Thymus (tissue), 11 donors: Measurements from ENCODE around the gene TSPAN8. TPM values are rescaled to one million over a fixed set of nuclear protein-coding genes. Genes with fewer than 3 reads are reported as not detected.
"Not testable (repeated sequence)": the region's sequence is repeated elsewhere in the genome, so short reads cannot be mapped to it uniquely, and the experiment has no call there.

Experiments
- DNase-seq, 9 donors: peaks; one replicate each; pipeline ENCODE4 v3.0.0-alpha.2; 2013; ENCODE audit warnings: low spot score in 9 of 9, low read depth in 6 of 9, missing footprints in 1 of 9
- H3K27ac ChIP-seq, 2 donors: one replicate each; pipeline ENCODE4 v1.5.1; 2013; ENCODE audit warnings: control low read depth in 1 of 2, low read depth in 1 of 2, low read length in 1 of 2, mild to moderate bottlenecking in 1 of 2, moderate library complexity in 1 of 2
- H3K27me3 ChIP-seq, 2 donors: one replicate each; pipeline ENCODE4 v1.5.1; 2013; ENCODE audit warnings: low read length in 1 of 2; ENCODE audit not compliant: control insufficient read depth in 2 of 2, insufficient read depth in 1 of 2
- H3K36me3 ChIP-seq, 2 donors: one replicate each; pipeline ENCODE4 v1.5.1; 2013; ENCODE audit warnings: low read length in 1 of 2, mild to moderate bottlenecking in 1 of 2, moderate library complexity in 1 of 2; ENCODE audit not compliant: control insufficient read depth in 2 of 2, insufficient read depth in 2 of 2
- H3K4me1 ChIP-seq, 2 donors: one replicate each; pipeline ENCODE4 v1.5.1; 2013; ENCODE audit warnings: low read length in 2 of 2; ENCODE audit not compliant: control insufficient read depth in 2 of 2, insufficient read depth in 2 of 2
- H3K4me3 ChIP-seq, 2 donors: one replicate each; pipeline ENCODE4 v1.5.1; 2013; ENCODE audit warnings: low read length in 2 of 2, control low read depth in 1 of 2, mild to moderate bottlenecking in 1 of 2
- H3K9me3 ChIP-seq, 2 donors: one replicate each; pipeline ENCODE4 v1.5.1; 2013; ENCODE audit warnings: low read length in 1 of 2, mild to moderate bottlenecking in 1 of 2; ENCODE audit not compliant: control insufficient read depth in 2 of 2, insufficient read depth in 1 of 2
- WGBS: extraction: QIAGEN DNeasy Blood & Tissue Kit; methylation state at CpG from one replicate; pipeline ENCODE4 v1.1.7; 2013; 5-methylcytosine and 5-hydroxymethylcytosine counted together
- polyA plus RNA-seq: library from polyadenylated mRNA; stranded (reverse); fragments of 200-250 nt; gene quantifications from one replicate; pipeline ENCODE4 v1.2.3, GENCODE V29; 2013
- total RNA-seq: library from RNA; stranded (reverse); fragments of 120-200 nt; gene quantifications from one replicate; pipeline ENCODE4 v1.2.4, GENCODE V29; 2013
- donor health status: healthy.

TSPAN8 gene
- total and polyA plus RNA-seq, 2 donors = 0.33 to 5.9 TPM

DNA sequence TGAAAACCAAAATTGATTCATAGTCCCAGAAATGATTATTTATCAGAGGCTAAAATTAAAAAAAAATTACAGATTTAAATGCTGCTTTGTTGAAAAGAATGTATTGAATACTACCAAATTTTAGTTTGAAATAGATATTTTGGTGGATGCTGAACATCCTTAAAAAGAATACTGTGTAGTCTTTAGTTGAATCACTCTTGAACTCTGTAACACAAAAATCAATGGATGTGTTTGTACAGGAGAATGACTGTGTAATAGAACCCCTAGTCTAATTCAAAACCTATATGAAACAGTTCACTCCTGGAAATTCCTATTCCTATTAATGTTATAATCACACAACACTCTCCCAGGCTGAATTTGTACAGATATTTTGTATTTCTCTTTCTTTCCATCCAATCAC is 1.5 kb upstream of the TSPAN8 start:
- no peaks in the 10 kb centered on the region for H3K36me3 ChIP-seq
- H3K27me3 ChIP-seq = no peaks in the 10 kb centered on the region
- H3K9me3 ChIP-seq = no peaks in the 10 kb centered on the region
- H3K4me3 ChIP-seq = no peak overlapping the region
- H3K27ac ChIP-seq = no peak overlapping the region
- no peak for DNase-seq
- H3K4me1 ChIP-seq = no peaks in the 10 kb centered on the region

DNA sequence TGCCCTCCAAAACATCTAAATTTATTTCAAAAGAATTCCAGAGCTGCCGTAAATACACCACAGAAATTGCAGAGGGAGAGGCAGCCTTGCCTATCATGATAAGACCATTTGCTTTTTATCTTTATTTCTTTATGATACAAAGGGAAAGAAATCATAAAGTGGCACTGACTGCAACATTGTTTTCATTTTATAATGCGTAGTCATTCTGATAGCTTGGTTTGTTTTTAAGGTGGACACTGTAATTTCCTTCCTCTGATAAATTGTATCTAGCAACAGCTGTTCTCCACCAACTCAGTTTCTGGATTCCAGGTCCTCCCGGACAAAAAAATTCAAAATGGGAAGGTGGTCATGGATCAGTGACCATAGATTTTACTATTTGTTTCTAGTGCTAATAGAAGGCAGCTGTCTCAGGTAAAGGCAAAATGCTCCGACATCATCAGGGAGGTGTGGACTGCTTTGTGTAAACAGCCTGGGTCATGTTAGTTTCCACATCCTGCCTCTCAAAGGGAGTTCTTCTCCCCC is 623 bp upstream of the TSPAN8 start:
- Histone ChIP-seq H3K4me1 (no peaks in the 10 kb centered on the region), H3K27me3 (no peaks in the 10 kb centered on the region), H3K27ac (no peak overlapping the region), H3K36me3 (no peaks in the 10 kb centered on the region), H3K9me3 (no peaks in the 10 kb centered on the region), H3K4me3 (no peak overlapping the region)
- DNase-seq = no peak
- 74% methylated on average over 4 of the region's 4 CpGs for WGBS

DNA sequence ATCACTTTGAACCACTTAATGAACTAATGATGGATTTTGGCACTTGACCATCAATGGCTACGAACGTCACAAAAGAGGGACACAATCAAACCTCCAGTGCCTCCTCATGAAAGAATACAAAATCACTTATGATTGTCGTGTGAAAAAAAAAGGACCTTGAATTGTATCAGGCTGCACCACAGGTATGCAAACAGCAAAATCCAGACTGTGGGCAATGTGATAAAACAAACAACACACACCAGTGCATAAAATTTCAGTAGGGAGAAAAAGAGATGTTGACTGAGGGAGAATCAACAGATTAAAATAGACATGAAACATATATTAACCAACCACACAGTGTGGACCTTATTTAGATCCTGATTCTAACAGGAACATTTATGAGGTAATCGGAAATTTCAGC is 2.6 kb downstream of the TSPAN8 start:
- Histone ChIP-seq H3K4me1 (no peaks in the 10 kb centered on the region), H3K9me3 (no peaks in the 10 kb centered on the region), H3K36me3 (no peaks in the 10 kb centered on the region), H3K27ac (no peak overlapping the region), H3K27me3 (no peaks in the 10 kb centered on the region), H3K4me3 (no peak overlapping the region)
- WGBS = 94% methylated on average over 4 of the region's 4 CpGs
- DNase-seq = no peak

DNA sequence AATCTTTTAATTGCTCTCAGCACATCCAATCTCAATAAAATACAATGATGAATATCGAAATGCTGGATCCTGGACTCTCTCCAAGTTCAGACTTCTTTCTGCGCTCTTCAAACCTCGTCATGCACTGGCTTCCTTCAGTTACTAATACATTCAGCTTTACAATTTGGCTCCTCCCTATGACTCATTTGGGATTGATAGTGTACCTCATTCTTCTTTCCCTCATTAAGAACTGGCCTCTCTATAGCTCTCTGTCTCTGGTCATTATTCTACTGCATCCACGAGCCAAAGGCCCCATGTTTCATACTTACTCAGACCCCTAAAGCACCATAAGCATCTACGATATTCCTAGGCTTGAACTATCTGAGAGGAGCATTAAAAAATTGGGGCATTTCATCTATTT is 4.9 kb downstream of the TSPAN8 start:
- Histone ChIP-seq H3K27ac (no peak overlapping the region), H3K4me1 (no peaks in the 10 kb centered on the region), H3K27me3 (no peaks in the 10 kb centered on the region), H3K36me3 (no peaks in the 10 kb centered on the region), H3K9me3 (no peaks in the 10 kb centered on the region), H3K4me3 (no peak overlapping the region)
- WGBS = 93% methylated on average over 5 of the region's 5 CpGs
- DNase-seq = no peak

- H3K27me3 ChIP-seq, H3K27ac ChIP-seq, H3K36me3 ChIP-seq, H3K9me3 ChIP-seq, H3K4me1 ChIP-seq, H3K4me3 ChIP-seq, DNase-seq: not testable (repeated sequence)
- WGBS = 88% methylated on average over 5 of the region's 5 CpGs
Observed at GRCh38 chr12:71150041-71150440, 7.8 kb downstream of the TSPAN8 start.

DNA sequence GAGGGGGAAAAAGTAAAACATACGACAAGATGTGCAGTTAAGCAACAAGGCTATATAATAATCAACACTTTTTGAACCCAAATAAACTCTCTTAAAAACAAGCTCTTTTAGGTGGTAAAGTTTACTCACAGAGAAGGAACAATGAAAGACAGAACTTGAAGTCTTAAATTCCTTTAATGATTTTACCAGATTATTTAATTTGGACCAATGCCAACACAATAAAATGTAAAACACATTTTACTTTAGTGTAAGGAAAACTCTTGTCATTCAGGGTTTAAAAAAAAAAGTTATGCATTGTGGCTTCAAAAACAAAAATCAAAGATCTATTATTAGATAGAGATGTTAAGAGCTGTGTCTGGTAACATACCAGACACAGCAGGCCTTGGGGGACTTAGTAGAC is 13.1 kb downstream of the TSPAN8 start:
- DNase-seq = no peak
- H3K36me3 ChIP-seq = no peaks in the 10 kb centered on the region
- H3K9me3 ChIP-seq = no peaks in the 10 kb centered on the region
- 75% methylated on average over 1 of the region's 1 CpG for WGBS
- H3K4me1 ChIP-seq = no peaks in the 10 kb centered on the region
- no peaks in the 10 kb centered on the region for H3K27me3 ChIP-seq
- no peak overlapping the region for H3K4me3 ChIP-seq
- H3K27ac ChIP-seq = no peak overlapping the region

- Histone ChIP-seq H3K27ac (no peak overlapping the region), H3K4me3 (no peak overlapping the region), H3K36me3 (no peaks in the 10 kb centered on the region), H3K4me1 (no peaks in the 10 kb centered on the region), H3K27me3 (no peaks in the 10 kb centered on the region), H3K9me3 (no peaks in the 10 kb centered on the region)
- DNase-seq = no peak
- WGBS = 89% methylated on average over 5 of the region's 5 CpGs
Observed at GRCh38 chr12:71142956-71143355, 14.8 kb downstream of the TSPAN8 start.

GRCh38 chr12:71142016-71142415 is 15.8 kb downstream of the TSPAN8 start:
- WGBS = 87% methylated on average over 2 of the region's 2 CpGs
- Histone ChIP-seq H3K9me3 (no peaks in the 10 kb centered on the region), H3K4me3 (no peak overlapping the region), H3K27ac (no peak overlapping the region), H3K27me3 (no peaks in the 10 kb centered on the region), H3K4me1 (no peaks in the 10 kb centered on the region), H3K36me3 (no peaks in the 10 kb centered on the region)
- DNase-seq = no peak

GRCh38 chr12:71141378-71141926 is 16.3 kb downstream of the TSPAN8 start:
- H3K4me3 ChIP-seq = no peak overlapping the region
- H3K9me3 ChIP-seq = no peaks in the 10 kb centered on the region
- no peaks in the 10 kb centered on the region for H3K36me3 ChIP-seq
- H3K4me1 ChIP-seq = no peaks in the 10 kb centered on the region
- WGBS = 96% methylated on average over 1 of the region's 1 CpG
- H3K27ac ChIP-seq = no peak overlapping the region
- no peaks in the 10 kb centered on the region for H3K27me3 ChIP-seq
- DNase-seq = no peak
